H1 (cell line): ENCODE results near the gene ATXN2.

Experiments
- BACH1 ChIP-seq: IDR thresholded peaks from 2 replicates; pipeline ENCODE4 v1.6.1; 2012; ENCODE audit warnings: low read length, improper control_type of control experiment
- CHD2 ChIP-seq: IDR thresholded peaks from 2 replicates; pipeline ENCODE4 v1.6.1; 2012; ENCODE audit warnings: low read length, improper control_type of control experiment
- EGR1 ChIP-seq: IDR thresholded peaks from 2 replicates; pipeline ENCODE4 v1.6.1; 2011; ENCODE audit warnings: low read depth, low read length, borderline replicate concordance
- EP300 ChIP-seq, 2 experiments: IDR thresholded peaks; 1 replicate in 1 of 2; 2 replicates in 1 of 2; pipeline ENCODE4 v1.6.1; 2011 to 2012; ENCODE audit warnings: low read depth in 2 of 2, low read length in 2 of 2, mild to moderate bottlenecking in 2 of 2, borderline replicate concordance in 1 of 2, inconsistent platforms in 1 of 2, moderate library complexity in 1 of 2
- JUN ChIP-seq: IDR thresholded peaks from 2 replicates; pipeline ENCODE4 v1.6.1; 2011; ENCODE audit warnings: low read depth, mild to moderate bottlenecking, improper control_type of control experiment, low read length
- MAX ChIP-seq: IDR thresholded peaks from 2 replicates; pipeline ENCODE4 v1.6.1; 2012; ENCODE audit warnings: inconsistent platforms
- POLR2A ChIP-seq, 2 experiments: IDR thresholded peaks; 1 replicate in 1 of 2; 2 replicates in 1 of 2; pipeline ENCODE4 v1.6.1; 2011; ENCODE audit warnings: low read depth in 2 of 2, low read length in 2 of 2, mild to moderate bottlenecking in 2 of 2; ENCODE audit errors: control extremely low read depth in 1 of 2
- POLR2AphosphoS5 ChIP-seq: IDR thresholded peaks from 2 replicates; pipeline ENCODE4 v1.6.1; 2011; ENCODE audit warnings: low read depth, low read length
- RBBP5 ChIP-seq: IDR thresholded peaks from 2 replicates; pipeline ENCODE4 v1.7.1; 2012; ENCODE audit warnings: low read depth, mild to moderate bottlenecking, inconsistent platforms, low read length, moderate library complexity, borderline replicate concordance
- SIRT6 ChIP-seq: IDR thresholded peaks from one replicate; pipeline ENCODE4 v1.7.1; 2012; ENCODE audit warnings: low read length, inconsistent platforms
- SRF ChIP-seq: IDR thresholded peaks from 2 replicates; pipeline ENCODE4 v1.6.1; 2011; ENCODE audit warnings: mild to moderate bottlenecking, low read depth, low read length, moderate library complexity
- TAF1 ChIP-seq: IDR thresholded peaks from 2 replicates; pipeline ENCODE4 v1.6.1; 2011; ENCODE audit warnings: mild to moderate bottlenecking, low read depth, low read length
- TF ChIP-seq, protein P1 (sequence below), 3 experiments: IDR thresholded peaks; 1 replicate in 2 of 3; 2 replicates in 1 of 3; pipeline versions ENCODE4 v1.5.1 to v1.6.1; 2011; ENCODE audit warnings: low read length in 3 of 3, mild to moderate bottlenecking in 3 of 3, inconsistent platforms in 2 of 3, low read depth in 1 of 3, moderate library complexity in 1 of 3; ENCODE audit not compliant: insufficient read depth in 1 of 3; ENCODE audit errors: control extremely low read depth in 1 of 3

- TF ChIP-seq BACH1 (no peak), CHD2 (no peak), MAX (no peak), JUN (no peak), TAF1 (no peak), RBBP5 (no peak), POLR2A (IDR thresholded peaks at IDR 0.05; ENCODE audit: control extremely low read depth in 1 of 2, low read depth in 2 of 2, low read length in 2 of 2) (no peak), SRF (no peak), EGR1 (no peak), EP300 (IDR thresholded peaks at IDR 0.05; ENCODE audit: borderline replicate concordance in 1 of 2, low read depth in 2 of 2, low read length in 2 of 2) (no peak), POLR2AphosphoS5 (no peak), SIRT6 (no peak)
- TF ChIP-seq, protein P1, sequence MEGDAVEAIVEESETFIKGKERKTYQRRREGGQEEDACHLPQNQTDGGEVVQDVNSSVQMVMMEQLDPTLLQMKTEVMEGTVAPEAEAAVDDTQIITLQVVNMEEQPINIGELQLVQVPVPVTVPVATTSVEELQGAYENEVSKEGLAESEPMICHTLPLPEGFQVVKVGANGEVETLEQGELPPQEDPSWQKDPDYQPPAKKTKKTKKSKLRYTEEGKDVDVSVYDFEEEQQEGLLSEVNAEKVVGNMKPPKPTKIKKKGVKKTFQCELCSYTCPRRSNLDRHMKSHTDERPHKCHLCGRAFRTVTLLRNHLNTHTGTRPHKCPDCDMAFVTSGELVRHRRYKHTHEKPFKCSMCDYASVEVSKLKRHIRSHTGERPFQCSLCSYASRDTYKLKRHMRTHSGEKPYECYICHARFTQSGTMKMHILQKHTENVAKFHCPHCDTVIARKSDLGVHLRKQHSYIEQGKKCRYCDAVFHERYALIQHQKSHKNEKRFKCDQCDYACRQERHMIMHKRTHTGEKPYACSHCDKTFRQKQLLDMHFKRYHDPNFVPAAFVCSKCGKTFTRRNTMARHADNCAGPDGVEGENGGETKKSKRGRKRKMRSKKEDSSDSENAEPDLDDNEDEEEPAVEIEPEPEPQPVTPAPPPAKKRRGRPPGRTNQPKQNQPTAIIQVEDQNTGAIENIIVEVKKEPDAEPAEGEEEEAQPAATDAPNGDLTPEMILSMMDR (IDR thresholded peaks at IDR 0.05; ENCODE audit: control extremely low read depth in 1 of 3, insufficient read depth in 1 of 3, low read depth in 1 of 3, low read length in 3 of 3): no peak
Observed at GRCh38 chr12:111462210-111462769, 136.8 kb downstream of the ATXN2 start.
